ENCODE data around the gene FCER1G.
"Not testable (repeated sequence)": the region's sequence is repeated elsewhere in the genome, so short reads cannot be mapped to it uniquely, and the experiment has no call there.

Gene FCER1G

DNA sequence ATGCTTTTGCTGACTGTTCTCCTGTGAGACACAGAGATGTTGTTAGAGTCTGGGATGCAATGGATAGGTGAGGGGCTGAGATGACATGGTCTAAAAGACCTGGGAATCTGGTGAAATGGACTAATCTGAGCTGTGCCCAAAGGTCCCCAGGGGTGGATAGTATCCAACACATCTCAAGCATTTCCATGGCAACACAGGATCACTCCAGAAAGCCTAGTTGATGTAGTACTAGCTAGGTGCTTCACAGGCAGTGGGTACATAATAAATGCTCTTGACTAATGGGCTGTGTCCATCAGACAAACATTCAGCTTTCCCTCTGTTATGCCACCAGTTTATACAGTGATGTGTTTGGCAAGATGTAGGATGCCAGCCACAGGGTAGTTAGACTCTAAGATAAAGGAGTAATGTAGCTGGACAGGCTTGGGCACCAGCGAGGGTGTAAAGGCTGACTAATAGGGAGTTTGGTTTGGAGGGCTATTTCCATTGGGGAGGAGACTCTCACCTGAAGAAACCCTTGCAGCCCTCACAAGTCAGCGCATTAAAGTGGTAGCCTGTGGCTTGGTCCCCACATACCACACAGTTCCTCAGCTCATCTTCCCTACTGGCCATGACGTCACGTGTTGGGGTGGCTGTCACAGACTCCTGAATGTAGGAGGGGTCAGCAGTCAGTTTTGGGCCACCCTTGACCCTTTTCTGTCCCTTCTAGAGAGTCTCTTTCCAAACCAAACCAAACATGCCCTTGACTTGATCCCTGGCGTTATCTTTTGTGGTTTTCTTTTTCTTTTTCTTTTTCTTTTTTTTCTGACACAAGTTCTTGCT lies 21.1 kb downstream of the FCER1G start:
- FAIRE-seq: no peak

GRCh38 chr1:161238039-161238473 lies 23.0 kb downstream of the FCER1G start, which contains the start of gene NR1I3:
Gene NR1I3, minus strand, starts transcription at chr1:161238203. Its CDS starts 1,638 bp downstream, at chr1:161236565.
- no peak for FAIRE-seq

DNA sequence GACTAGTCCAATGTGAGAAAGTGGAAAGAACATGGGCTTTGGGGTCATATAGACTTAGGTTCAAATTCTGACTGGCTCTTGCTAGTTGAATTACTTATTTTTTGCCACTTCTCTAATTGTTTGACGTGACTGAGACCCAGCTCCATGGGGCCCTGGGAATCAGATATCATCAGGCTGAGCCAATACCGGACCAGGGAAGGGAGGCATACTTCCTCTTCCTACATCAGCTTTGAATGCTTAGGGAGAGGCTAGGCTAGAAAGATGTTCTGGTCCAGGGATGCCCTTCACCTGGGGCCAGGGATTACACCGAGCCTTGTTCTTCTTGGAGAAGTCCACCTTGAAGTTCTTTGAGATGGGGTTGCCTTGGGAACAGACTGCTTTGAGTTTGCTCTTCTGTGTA lies 26.6 kb downstream of the FCER1G start:
- no peak for FAIRE-seq

DNA sequence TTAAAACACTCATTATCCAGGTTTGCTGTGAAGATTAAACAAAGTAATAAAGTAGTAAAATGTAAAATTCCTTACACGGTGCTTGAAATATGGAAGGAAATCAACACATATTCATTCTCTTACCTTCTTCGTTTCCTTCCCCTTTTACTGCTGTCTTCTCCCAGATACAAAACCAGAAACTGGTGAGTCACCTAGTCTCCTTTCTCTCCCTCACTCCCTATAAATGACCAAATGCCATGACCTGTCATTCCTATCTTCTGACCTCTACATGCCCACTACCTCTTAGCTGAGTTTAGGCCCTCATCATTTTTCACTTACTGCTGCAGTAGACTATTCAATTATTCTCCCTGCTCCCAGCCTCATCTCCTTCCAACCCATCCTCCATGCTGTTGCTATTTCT lies 27.2 kb downstream of the FCER1G start:
- FAIRE-seq: no peak

DNA sequence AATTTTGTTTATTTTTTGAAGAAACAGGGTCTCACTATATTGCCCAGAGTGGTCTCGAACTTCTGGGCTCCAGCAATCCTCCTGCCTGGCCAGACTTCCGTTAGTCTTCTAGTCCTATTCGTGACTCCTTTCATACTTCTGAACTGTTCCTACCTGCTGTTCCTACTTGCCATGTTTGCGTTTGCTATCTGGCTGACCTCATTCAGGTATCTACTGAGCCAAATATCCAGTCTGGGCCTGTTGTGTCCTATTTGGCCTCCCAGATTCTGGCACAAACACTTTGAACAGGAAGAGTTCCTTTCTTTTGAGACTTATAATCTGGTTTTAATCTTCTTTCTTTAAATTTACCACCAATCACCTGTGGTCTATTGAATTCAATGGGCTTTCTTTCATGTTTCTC lies 29.8 kb downstream of the FCER1G start:
- FAIRE-seq: no peak

DNA sequence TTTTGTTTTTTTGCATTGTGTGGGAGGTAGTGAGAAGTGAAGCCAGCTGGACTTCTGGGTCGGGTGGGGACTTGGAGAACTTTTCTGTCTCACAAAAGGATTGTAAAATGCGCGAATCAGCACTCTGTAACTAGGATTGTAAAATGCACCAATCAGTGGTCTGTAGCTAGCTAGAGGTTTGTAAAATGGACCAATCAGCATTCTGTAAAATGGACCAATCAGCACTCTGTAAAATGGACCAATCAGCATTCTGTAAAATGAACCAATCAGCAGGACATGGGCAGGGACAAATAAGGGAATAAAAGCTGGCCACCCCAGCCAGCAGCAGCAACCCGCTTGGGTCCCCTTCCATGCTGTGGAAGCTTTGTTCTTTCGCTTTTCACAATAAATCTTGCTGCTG lies 35.0 kb downstream of the FCER1G start:
- FAIRE-seq: not testable (repeated sequence)

DNA sequence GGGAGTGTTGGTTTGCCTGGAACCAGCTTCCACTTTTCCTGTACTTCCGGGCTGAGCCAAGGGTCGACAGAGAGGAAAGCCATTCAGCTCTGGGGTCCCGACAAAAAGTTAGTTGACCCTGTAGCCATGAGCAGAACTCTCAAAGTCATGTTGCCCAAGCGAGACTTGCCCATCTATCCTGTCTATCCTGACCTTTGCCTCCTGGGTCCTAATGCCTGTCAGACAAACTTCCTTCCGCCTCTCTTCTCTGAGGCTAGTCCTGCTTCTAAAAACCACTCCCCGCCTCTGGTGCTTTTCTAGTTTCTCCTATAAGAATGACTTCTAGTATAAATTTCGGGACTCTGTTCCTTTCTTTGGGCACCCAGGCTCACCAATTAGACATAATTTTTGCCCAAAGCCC lies 35.7 kb downstream of the FCER1G start:
- FAIRE-seq: no peak

GRCh38 chr1:161251579-161251978 lies 36.5 kb downstream of the FCER1G start:
- no peak for FAIRE-seq

- not testable (repeated sequence) for FAIRE-seq
These were observed 40.2 kb downstream of the FCER1G start for GRCh38 chr1:161255302-161255701.

- FAIRE-seq: not testable (repeated sequence)
These were observed 40.9 kb downstream of the FCER1G start for GRCh38 chr1:161255955-161256520.

DNA sequence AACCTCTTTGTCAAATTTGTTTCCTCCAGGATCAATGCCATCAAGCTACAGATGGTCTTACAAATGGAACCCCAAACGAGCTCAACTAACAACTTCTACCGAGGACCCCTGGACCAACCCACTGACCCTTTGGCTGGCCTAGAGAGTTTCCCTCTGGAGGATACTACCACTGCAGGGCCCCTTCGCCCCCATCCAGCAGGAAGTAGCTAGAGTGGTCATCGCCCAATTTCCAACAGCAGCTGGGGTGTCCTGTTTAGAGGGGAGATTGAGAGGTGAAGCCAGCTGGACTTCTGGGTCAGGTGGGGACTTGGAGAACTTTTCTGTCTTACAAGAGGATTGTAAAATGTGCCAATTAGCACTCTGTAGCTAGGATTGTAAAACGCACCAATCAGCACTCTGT lies 42.0 kb downstream of the FCER1G start:
- not testable (repeated sequence) for FAIRE-seq

DNA sequence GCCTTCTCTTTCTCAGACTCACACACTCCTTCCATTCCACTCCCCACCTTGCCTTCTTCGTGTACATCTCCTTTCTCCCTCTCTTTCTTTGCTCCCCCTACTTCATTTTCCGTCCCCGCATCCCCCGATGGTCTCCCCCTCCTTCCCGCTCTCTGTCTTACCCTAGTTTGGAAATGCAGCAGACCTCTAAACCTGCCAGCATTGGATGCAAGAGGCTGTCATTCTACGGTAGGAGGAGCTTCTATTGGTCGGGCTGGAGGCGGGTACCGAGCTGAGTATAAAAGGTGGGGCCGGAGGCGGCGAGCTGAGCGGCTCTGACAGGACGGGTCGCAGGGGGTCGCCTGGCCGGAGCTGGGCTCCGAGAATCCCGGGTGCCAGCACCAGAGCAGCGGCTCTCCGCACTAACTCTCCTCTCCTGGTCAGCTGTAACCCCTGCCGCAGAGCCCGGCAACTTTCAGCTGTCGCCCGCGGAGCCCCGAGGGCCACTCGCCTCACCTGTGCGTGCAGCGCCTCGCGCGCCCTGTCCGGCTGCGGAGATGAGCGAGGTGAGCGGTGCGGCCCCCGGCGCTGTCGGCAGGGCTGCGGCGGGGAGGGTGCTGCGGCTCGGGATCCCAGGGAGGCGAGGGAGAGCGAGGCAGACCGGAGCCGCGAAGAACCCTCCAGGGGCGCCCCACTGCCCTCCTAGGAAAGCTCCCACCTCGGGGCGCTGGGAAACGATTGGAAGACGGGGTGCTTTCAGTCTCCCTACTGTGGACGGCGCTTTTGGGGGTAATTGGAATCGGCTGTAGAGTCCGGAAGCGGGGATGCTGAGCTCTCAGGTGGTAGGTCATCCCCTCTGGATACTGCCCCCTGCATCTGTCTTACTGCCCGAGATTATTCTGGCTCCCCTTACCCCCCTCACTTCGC lies 43.6 kb downstream of the FCER1G start, which contains the start of gene PCP4L1:
TSS of gene PCP4L1 (plus strand) at position 307 of the 906 bp plus-strand sequence. CDS start at position 537, 230 bp downstream.
- FAIRE-seq: no peak

GRCh38 chr1:161259345-161259702 lies 44.2 kb downstream of the FCER1G start:
- FAIRE-seq: no peak

- FAIRE-seq: no peak
These were observed 44.7 kb downstream of the FCER1G start for GRCh38 chr1:161259765-161260164.

DNA sequence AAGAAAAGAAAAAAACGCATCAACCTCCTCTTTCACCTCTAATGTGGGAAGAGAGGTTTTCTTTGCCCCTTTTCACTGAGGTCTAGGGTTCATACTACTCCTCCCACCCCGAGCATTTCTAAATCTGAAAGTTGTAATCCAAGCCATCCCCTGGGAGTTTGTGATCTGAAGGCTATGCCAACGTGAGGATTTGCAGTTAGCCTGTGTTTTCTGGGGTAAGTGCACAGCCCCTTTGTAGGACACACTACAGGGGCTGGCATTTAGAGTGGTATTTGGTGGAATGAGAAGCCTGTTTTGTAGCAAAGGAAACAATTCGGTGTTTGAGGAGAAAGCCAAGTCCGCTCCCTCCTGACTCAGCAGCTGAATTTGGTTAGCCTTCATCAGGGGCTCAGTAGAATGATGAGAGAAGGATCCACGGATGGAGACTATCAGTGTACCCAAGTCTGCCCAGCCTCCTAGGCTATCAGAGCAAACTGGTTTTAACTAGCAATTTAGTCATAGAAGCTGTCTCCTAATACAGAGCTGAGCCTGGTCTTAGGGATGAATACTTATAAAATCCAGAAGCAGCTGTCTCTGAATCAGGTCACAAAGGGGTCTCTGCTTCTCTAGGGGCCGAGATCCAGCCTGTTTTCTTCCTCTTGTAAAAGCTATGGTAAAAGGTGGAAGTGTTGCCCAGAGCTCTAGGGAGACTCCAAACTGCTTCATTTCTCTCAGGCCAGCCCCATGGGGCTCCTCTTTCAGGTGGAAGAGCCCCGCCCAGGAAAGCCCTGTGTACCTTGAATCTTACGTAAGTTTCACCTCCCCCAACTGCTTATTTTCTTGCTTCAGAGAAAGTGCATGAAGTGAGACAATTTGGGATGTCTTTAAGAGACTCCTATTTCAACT lies 45.5 kb downstream of the FCER1G start:
- no peak for FAIRE-seq

DNA sequence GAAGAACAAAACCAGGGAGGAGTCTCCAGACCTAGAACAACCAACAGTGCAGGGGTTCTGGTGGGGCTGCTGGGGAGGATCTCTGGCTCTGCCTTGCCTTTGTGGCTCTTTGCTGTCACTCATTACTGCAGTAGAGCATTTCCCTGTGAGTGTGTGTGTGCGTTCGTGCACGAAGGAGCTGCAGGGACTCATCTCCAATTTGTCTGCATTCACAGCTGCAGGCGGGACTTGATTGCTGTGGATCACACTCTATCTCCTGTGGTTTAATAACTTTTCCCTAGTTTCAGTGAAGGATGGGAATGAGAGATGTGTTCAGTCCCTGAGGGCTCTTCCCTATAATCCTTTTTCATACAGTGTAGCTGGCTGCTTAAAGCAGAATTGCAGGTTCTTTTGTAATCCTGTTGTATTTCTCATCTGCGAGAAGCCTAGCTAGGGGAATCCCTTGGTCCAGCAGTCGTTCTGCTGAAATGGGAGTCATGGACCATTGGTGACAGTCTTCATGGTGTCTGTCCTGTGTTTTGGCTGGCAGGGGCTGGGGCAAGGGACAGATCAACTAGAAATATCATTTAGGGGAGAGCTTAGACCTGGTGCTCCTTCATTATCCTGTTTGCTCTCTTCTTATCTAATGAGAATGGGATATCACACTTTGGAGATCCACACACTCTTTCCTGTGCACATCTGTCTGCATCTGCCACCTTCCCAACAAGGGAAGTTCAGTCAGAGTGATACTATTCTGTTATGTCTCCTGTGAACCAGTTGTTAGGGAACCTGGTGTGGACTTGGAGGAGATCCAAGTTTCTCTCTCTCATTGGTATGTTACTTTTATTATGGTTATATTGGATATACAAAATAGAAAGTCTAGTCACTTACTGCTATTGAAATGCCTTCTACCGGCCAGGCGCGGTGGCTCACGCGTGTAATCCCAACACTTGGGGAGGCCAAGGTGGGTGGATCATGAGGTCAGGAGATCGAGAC lies 46.5 kb downstream of the FCER1G start:
- FAIRE-seq: no peak

DNA sequence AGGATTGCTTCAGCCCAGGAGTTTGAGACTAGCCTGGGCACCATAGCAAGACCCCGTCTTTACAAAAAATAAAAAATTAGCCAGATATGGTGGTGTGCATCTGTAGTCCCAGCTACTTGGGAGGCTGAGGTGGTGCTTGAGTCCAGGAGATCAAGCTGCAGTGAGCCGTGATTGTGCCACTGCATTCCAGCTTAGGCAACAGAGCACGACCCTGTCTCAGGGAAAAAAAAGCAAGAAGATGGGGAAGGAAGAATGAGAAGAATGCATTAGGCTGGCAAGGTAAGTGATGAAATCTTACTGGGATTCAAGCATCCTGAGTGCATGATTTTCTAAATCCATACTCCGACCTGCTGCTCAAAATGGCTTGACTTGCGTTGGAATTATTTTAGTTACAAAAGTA lies 50.2 kb downstream of the FCER1G start:
- FAIRE-seq: no peak

GRCh38 chr1:161266202-161266601 lies 51.1 kb downstream of the FCER1G start:
- no peak for FAIRE-seq

DNA sequence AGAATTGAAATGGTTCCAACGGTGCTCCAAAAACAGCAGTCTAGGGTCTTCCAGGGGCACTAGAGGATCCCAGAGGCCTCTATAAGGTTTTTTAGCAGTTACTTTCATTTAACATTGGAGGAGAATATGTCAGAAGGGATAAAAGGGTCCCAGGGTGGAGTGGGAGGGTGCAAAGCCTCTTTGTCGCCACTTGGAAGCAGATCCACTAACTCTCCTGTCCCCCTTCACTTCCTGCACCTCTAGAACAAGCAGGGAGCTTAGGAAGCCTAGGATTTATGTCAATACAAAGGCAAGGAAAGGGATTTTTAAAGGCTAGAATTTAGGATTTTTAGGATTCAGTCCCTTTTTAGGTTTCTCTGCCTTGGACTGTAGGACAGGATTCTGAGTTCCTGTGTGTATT lies 51.7 kb downstream of the FCER1G start:
- FAIRE-seq: no peak

- FAIRE-seq: no peak
These were observed 52.2 kb downstream of the FCER1G start for GRCh38 chr1:161267321-161267720.

Measured in A204.1 (cell line).